GM12878 (cell line): ENCODE measurements around the gene SYNDIG1.

Experiments
- CTCF ChIP-seq, 3 experiments: IDR thresholded peaks in 2 of 3; conservative IDR thresholded peaks in 1 of 3; 2 replicates each; pipeline ENCODE4 v1.5.1; 2011; ENCODE audit warnings: low read depth in 3 of 3, low read length in 3 of 3, mild to moderate bottlenecking in 3 of 3, control low read depth in 2 of 3, moderate library complexity in 2 of 3, inconsistent platforms in 1 of 3, mixed read lengths in 1 of 3; ENCODE audit not compliant: control insufficient read depth in 2 of 3, insufficient read depth in 1 of 3; ENCODE audit errors: extremely low read depth in 1 of 3
- LARP7 ChIP-seq: fragments of 450-650 bp; IDR thresholded peaks from 2 replicates; pipeline ENCODE4 v1.6.1; 2017; ENCODE audit warnings: mild to moderate bottlenecking
- NR2C2 ChIP-seq: IDR thresholded peaks from 2 replicates; pipeline ENCODE4 v1.6.1; 2011; ENCODE audit warnings: borderline replicate concordance, low read depth; ENCODE audit not compliant: control insufficient read depth, insufficient read length
- POLR2AphosphoS2 ChIP-seq: IDR thresholded peaks from 2 replicates; pipeline ENCODE4 v1.6.1; 2011; ENCODE audit warnings: low read depth, mild to moderate bottlenecking, low read length, improper control_type of control experiment, moderate library complexity
- YBX1 ChIP-seq: fragments of 450-650 bp; IDR thresholded peaks from 2 replicates; pipeline ENCODE4 v1.6.1; 2016; ENCODE audit warnings: antibody characterized with exemption
- TF ChIP-seq, protein P1 (sequence below): IDR thresholded peaks from 2 replicates; pipeline ENCODE4 v1.6.1; 2011; ENCODE audit warnings: low read depth, low read length, improper control_type of control experiment, borderline replicate concordance

DNA sequence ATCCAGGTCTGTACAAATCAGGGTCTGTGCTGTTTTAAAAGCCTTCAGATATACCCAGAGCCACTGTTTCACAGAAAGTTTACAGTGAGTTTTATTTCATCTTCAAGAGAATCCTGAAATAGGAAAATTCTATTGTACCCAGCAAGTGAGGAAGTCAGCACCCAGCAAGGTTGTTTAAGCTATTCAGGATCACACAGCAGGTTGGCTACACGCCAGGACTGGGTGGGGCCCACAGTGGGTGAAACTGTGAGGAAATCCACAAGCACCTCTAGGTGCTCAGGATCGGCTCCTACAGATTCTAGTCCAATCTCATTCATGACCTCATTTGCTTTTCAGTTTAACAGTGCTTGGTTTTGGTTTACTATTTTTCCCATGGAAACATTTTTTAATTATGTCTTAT, 128.9 kb downstream of the SYNDIG1 start:
- TF ChIP-seq POLR2AphosphoS2 (no peak), NR2C2 (no peak), YBX1 (no peak), LARP7 (no peak), CTCF (IDR thresholded peaks at IDR 0.05 in 2 of 3, conservative IDR thresholded peaks at IDR 0.05 in 1 of 3; ENCODE audit: control insufficient read depth in 2 of 3, extremely low read depth in 1 of 3, insufficient read depth in 1 of 3, low read depth in 3 of 3, low read length in 3 of 3) (no peak)
- TF ChIP-seq, protein P1, sequence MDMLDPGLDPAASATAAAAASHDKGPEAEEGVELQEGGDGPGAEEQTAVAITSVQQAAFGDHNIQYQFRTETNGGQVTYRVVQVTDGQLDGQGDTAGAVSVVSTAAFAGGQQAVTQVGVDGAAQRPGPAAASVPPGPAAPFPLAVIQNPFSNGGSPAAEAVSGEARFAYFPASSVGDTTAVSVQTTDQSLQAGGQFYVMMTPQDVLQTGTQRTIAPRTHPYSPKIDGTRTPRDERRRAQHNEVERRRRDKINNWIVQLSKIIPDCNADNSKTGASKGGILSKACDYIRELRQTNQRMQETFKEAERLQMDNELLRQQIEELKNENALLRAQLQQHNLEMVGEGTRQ = no peak
